HG03175 (cell line): ENCODE measurements around the gene GMNC.
"Not testable (repeated sequence)": the region's sequence is repeated elsewhere in the genome, so short reads cannot be mapped to it uniquely, and the experiment has no call there.

Experiments
- ATAC-seq: cut with Tn5 transposase; IDR thresholded peaks from one replicate; pipeline ENCODE4 v1.9.1; 2021; ENCODE audit warnings: mild to moderate bottlenecking, moderate library complexity; ENCODE audit not compliant: unreplicated experiment

GMNC gene

GRCh38 chr3:190862209-190863118, at the start of gene GMNC:
Gene GMNC, minus strand, starts transcription at chr3:190862694. Its CDS starts 79 bp downstream, at chr3:190862615.
- ATAC-seq: peak; percentile 86

GRCh38 chr3:190911382-190911781, 48.9 kb upstream of the GMNC start:
- no peak for ATAC-seq

GRCh38 chr3:190909908-190910307, 47.4 kb upstream of the GMNC start:
- no peak for ATAC-seq

GRCh38 chr3:190903156-190903555, 40.7 kb upstream of the GMNC start:
- no peak for ATAC-seq

GRCh38 chr3:190902292-190902691, 39.8 kb upstream of the GMNC start:
- no peak for ATAC-seq

GRCh38 chr3:190892395-190892902, 30.0 kb upstream of the GMNC start:
- ATAC-seq: no peak

GRCh38 chr3:190886945-190887344, 24.5 kb upstream of the GMNC start:
- ATAC-seq: peak; percentile 83

GRCh38 chr3:190883973-190884832, 21.7 kb upstream of the GMNC start:
- peak; percentile 66 for ATAC-seq

- ATAC-seq: no peak
Observed at GRCh38 chr3:190883141-190883540, 20.6 kb upstream of the GMNC start.

- ATAC-seq: no peak
Observed at GRCh38 chr3:190877925-190878324, 15.4 kb upstream of the GMNC start.

GRCh38 chr3:190876433-190876832, 13.9 kb upstream of the GMNC start:
- ATAC-seq: not testable (repeated sequence)

GRCh38 chr3:190875061-190875460, 12.6 kb upstream of the GMNC start:
- not testable (repeated sequence) for ATAC-seq

- ATAC-seq: no peak
Observed at GRCh38 chr3:190870127-190870526, 7.6 kb upstream of the GMNC start.

- ATAC-seq: no peak
Observed at GRCh38 chr3:190867071-190867470, 4.6 kb upstream of the GMNC start.

GRCh38 chr3:190865828-190866227, 3.3 kb upstream of the GMNC start:
- no peak for ATAC-seq

- no peak for ATAC-seq
Observed at GRCh38 chr3:190865419-190865818, 2.9 kb upstream of the GMNC start.

GRCh38 chr3:190864002-190864401, 1.5 kb upstream of the GMNC start:
- ATAC-seq: no peak

GRCh38 chr3:190863119-190863465, 598 bp upstream of the GMNC start:
- ATAC-seq: no peak

GRCh38 chr3:190860521-190860920, 2.0 kb downstream of the GMNC start:
- no peak for ATAC-seq

- no peak for ATAC-seq
Observed at GRCh38 chr3:190855151-190855550, 7.3 kb downstream of the GMNC start.

- no peak for ATAC-seq
Observed at GRCh38 chr3:190854062-190854461, 8.4 kb downstream of the GMNC start.

GRCh38 chr3:190853464-190853863, 9.0 kb downstream of the GMNC start:
- no peak for ATAC-seq
